ENCODE results near the gene RBMS3.

The RBMS3 gene

DNA sequence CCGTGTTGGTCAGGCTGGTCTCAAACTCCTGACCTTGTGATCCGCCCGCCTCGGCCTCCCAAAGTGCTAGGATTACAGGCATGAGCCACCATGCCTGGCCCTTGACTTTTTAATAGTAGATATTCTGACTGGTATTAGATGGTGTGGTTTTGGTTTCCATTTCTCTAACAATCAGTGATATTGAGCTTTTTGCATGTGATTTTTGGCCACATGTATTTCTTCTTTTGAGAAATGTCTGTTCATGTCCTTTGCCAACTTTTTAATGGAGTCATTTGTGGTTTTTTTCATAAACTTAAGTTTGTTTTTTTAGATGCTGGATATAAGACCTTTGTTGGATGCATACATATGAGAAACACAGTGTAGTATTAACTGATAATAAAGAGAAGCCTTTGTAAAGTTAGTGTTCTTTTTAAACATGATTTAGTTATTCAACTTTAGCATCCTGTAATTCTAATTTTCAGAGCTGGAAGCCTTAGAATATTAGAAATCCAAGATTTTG is 280.8 kb downstream of the RBMS3 start:
- no peak overlapping the region for H3K4me3 ChIP-seq (ENCODE audit: low read length)
- H3K9ac ChIP-seq (ENCODE audit: low read length): no peak overlapping the region
- H3K36me3 ChIP-seq (ENCODE audit: control insufficient read depth, insufficient read depth, low read length): no peaks in the 10 kb centered on the region
- no peaks in the 10 kb centered on the region for H3K4me1 ChIP-seq (ENCODE audit: control insufficient read depth, insufficient read depth, low read length)
- no peaks in the 10 kb centered on the region for H3K27me3 ChIP-seq (ENCODE audit: control insufficient read depth, insufficient read depth, low read length)
- H3K9me3 ChIP-seq (ENCODE audit: control insufficient read depth, low read length): no peaks in the 10 kb centered on the region

DNA sequence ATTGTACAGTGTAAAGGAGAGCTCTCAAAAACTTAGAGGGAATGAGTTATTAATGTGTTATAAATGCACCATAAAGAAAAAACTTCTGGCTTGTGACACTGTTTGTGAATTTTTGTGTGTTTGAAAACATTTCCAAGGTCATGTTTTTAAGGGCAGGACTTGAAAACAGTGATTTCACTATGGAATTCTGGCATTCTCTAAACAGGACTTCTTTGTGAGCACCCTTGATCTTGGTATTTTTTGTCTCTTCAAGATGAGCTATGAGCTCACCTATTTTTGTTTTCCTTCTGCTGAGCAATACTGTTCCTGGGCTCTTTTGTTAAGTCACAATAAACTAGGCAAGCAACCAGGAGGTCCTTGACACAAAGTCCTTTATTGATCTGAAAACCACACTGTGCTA is 284.4 kb downstream of the RBMS3 start:
- no peaks in the 10 kb centered on the region for H3K9me3 ChIP-seq (ENCODE audit: control insufficient read depth, low read length)

GRCh38 chr3:29567501-29567900 is 286.6 kb downstream of the RBMS3 start:
- H3K27me3 ChIP-seq (ENCODE audit: control insufficient read depth, insufficient read depth, low read length): no peaks in the 10 kb centered on the region
- no peak overlapping the region for H3K9ac ChIP-seq (ENCODE audit: low read length)
- no peak overlapping the region for H3K4me3 ChIP-seq (ENCODE audit: low read length)
- H3K9me3 ChIP-seq (ENCODE audit: control insufficient read depth, low read length): no peaks in the 10 kb centered on the region
- H3K36me3 ChIP-seq (ENCODE audit: control insufficient read depth, insufficient read depth, low read length): no peaks in the 10 kb centered on the region
- no peaks in the 10 kb centered on the region for H3K4me1 ChIP-seq (ENCODE audit: control insufficient read depth, insufficient read depth, low read length)

More for the DNA sequence above, 284.4 kb downstream of the RBMS3 start:
- H3K27me3 ChIP-seq (ENCODE audit: control insufficient read depth, insufficient read depth, low read length): no peaks in the 10 kb centered on the region
- no peaks in the 10 kb centered on the region for H3K4me1 ChIP-seq (ENCODE audit: control insufficient read depth, insufficient read depth, low read length)
- H3K4me3 ChIP-seq (ENCODE audit: low read length): no peak overlapping the region
- no peaks in the 10 kb centered on the region for H3K36me3 ChIP-seq (ENCODE audit: control insufficient read depth, insufficient read depth, low read length)
- H3K9ac ChIP-seq (ENCODE audit: low read length): no peak overlapping the region

DNA sequence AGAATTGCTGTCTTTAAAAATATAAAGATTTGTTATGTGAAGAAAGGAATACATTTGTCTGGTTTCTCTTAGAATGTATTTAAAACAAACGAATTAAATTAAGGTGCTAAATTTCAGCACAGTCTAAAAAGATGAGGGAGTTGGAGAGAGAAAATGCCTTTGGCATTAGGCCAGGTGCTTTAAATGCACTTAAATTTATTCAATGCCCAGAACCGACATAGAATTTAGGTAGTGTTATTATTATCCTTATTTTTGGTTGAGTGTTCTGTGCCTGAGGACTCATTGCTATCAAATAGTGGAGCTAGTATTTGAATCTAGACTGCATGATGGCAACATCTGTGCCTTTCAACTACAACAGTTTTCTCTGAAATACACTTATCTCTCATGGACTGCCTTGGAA is 287.5 kb downstream of the RBMS3 start:
- H3K4me3 ChIP-seq (ENCODE audit: low read length): no peak overlapping the region
- H3K9me3 ChIP-seq (ENCODE audit: control insufficient read depth, low read length): no peaks in the 10 kb centered on the region
- H3K4me1 ChIP-seq (ENCODE audit: control insufficient read depth, insufficient read depth, low read length): no peaks in the 10 kb centered on the region
- H3K9ac ChIP-seq (ENCODE audit: low read length): no peak overlapping the region
- no peaks in the 10 kb centered on the region for H3K36me3 ChIP-seq (ENCODE audit: control insufficient read depth, insufficient read depth, low read length)
- no peaks in the 10 kb centered on the region for H3K27me3 ChIP-seq (ENCODE audit: control insufficient read depth, insufficient read depth, low read length)

DNA sequence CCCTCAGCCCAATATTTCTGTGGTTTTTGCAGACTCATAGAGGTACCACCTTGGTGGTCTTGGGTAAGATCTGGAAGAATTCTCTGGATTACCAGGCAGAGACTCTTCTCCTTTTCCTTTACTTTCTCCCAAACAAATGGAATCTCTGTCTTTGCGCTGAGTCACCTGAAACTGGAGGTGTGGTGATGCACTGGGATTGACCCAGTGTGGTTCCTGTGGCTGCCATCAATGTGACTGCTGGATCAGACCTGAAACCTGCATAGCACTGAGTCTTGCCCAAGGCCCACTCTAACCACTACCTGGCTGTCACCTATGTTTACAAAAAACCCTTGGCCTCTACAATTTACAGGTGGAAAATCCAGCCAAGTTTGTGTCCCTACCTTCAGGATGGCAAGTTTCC is 295.3 kb downstream of the RBMS3 start:
- Histone ChIP-seq H3K36me3 (ENCODE audit: control insufficient read depth, insufficient read depth, low read length) (no peaks in the 10 kb centered on the region), H3K27me3 (ENCODE audit: control insufficient read depth, insufficient read depth, low read length) (no peaks in the 10 kb centered on the region), H3K4me3 (ENCODE audit: low read length) (no peak overlapping the region), H3K9me3 (ENCODE audit: control insufficient read depth, low read length) (no peaks in the 10 kb centered on the region), H3K9ac (ENCODE audit: low read length) (no peak overlapping the region), H3K4me1 (ENCODE audit: control insufficient read depth, insufficient read depth, low read length) (no peaks in the 10 kb centered on the region)

GRCh38 chr3:29576675-29577074 is 295.8 kb downstream of the RBMS3 start:
- no peak overlapping the region for H3K9ac ChIP-seq (ENCODE audit: low read length)
- H3K4me3 ChIP-seq (ENCODE audit: low read length): no peak overlapping the region

GRCh38 chr3:29577250-29577649 is 296.4 kb downstream of the RBMS3 start:
- H3K27me3 ChIP-seq (ENCODE audit: control insufficient read depth, insufficient read depth, low read length): no peaks in the 10 kb centered on the region
- no peak overlapping the region for H3K4me3 ChIP-seq (ENCODE audit: low read length)
- no peaks in the 10 kb centered on the region for H3K9me3 ChIP-seq (ENCODE audit: control insufficient read depth, low read length)
- no peaks in the 10 kb centered on the region for H3K4me1 ChIP-seq (ENCODE audit: control insufficient read depth, insufficient read depth, low read length)
- no peak overlapping the region for H3K9ac ChIP-seq (ENCODE audit: low read length)
- no peaks in the 10 kb centered on the region for H3K36me3 ChIP-seq (ENCODE audit: control insufficient read depth, insufficient read depth, low read length)

More at GRCh38 chr3:29576675-29577074, 295.8 kb downstream of the RBMS3 start:
- no peaks in the 10 kb centered on the region for H3K27me3 ChIP-seq (ENCODE audit: control insufficient read depth, insufficient read depth, low read length)
- H3K36me3 ChIP-seq (ENCODE audit: control insufficient read depth, insufficient read depth, low read length): no peaks in the 10 kb centered on the region
- no peaks in the 10 kb centered on the region for H3K4me1 ChIP-seq (ENCODE audit: control insufficient read depth, insufficient read depth, low read length)
- H3K9me3 ChIP-seq (ENCODE audit: control insufficient read depth, low read length): no peaks in the 10 kb centered on the region

DNA sequence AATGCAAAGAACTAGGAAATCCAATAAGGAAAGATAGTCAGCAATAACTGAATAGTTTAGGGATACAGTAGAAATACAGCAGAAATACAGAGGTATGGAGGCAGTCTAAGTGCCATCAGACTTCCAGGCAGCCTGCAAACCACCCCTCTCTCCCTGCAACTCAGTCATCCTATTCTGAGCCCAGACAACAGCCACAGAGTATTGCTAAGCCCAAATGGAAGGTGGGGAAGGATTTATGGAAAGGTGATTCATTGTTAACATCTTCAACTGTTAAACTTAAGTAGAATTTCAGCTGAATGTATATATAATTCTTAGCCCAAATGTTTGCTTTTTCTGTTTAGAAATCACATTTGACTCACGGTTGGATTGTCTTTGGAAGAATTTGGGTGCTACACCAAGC is 300.4 kb downstream of the RBMS3 start:
- H3K4me3 ChIP-seq (ENCODE audit: low read length): no peak overlapping the region
- no peaks in the 10 kb centered on the region for H3K27me3 ChIP-seq (ENCODE audit: control insufficient read depth, insufficient read depth, low read length)
- no peaks in the 10 kb centered on the region for H3K4me1 ChIP-seq (ENCODE audit: control insufficient read depth, insufficient read depth, low read length)
- H3K9ac ChIP-seq (ENCODE audit: low read length): no peak overlapping the region
- H3K9me3 ChIP-seq (ENCODE audit: control insufficient read depth, low read length): no peaks in the 10 kb centered on the region
- no peaks in the 10 kb centered on the region for H3K36me3 ChIP-seq (ENCODE audit: control insufficient read depth, insufficient read depth, low read length)

DNA sequence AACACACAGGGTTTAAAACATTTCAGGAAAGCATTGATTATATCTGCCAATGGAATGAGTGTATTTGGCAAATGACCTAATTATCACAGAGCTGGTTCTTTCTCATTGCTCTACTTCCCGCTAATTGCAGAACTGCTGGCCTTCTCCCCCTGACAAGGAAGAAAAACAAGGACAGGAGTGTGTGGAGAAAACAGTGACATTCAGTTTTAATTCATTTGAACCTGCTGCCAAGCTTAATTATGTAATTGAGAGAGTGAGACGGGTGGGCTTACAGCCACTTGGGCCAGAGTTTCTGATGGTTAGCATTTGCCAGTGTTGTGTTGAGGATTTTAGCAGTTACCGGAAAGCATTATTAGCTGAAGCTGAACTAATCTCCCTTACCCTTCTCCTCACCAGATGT is 301.4 kb downstream of the RBMS3 start:
- Histone ChIP-seq H3K9ac (ENCODE audit: low read length) (no peak overlapping the region), H3K9me3 (ENCODE audit: control insufficient read depth, low read length) (no peaks in the 10 kb centered on the region), H3K27me3 (ENCODE audit: control insufficient read depth, insufficient read depth, low read length) (no peaks in the 10 kb centered on the region), H3K4me3 (ENCODE audit: low read length) (no peak overlapping the region), H3K36me3 (ENCODE audit: control insufficient read depth, insufficient read depth, low read length) (no peaks in the 10 kb centered on the region), H3K4me1 (ENCODE audit: control insufficient read depth, insufficient read depth, low read length) (no peaks in the 10 kb centered on the region)

DNA sequence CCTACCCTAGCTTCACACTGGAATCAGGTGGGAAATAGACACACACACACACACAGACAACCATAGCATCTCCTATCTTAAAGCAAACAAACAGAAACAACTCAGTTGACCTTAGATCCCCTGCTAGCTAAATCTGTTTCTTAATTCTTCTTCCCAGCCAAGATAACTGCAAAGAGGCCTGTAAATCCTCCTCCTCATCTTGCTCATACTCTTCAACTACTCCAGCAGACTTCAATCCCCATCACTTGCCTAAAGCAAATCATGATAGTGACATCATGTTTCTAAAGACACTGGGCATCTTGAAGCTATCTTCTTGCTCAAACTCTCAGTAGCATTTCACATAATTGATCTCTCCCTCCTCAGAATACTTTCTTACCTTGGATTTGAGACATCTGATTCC is 303.0 kb downstream of the RBMS3 start:
- no peak overlapping the region for H3K9ac ChIP-seq (ENCODE audit: low read length)
- no peaks in the 10 kb centered on the region for H3K4me1 ChIP-seq (ENCODE audit: control insufficient read depth, insufficient read depth, low read length)
- H3K27me3 ChIP-seq (ENCODE audit: control insufficient read depth, insufficient read depth, low read length): no peaks in the 10 kb centered on the region
- H3K36me3 ChIP-seq (ENCODE audit: control insufficient read depth, insufficient read depth, low read length): no peaks in the 10 kb centered on the region
- H3K9me3 ChIP-seq (ENCODE audit: control insufficient read depth, low read length): no peaks in the 10 kb centered on the region
- H3K4me3 ChIP-seq (ENCODE audit: low read length): no peak overlapping the region

DNA sequence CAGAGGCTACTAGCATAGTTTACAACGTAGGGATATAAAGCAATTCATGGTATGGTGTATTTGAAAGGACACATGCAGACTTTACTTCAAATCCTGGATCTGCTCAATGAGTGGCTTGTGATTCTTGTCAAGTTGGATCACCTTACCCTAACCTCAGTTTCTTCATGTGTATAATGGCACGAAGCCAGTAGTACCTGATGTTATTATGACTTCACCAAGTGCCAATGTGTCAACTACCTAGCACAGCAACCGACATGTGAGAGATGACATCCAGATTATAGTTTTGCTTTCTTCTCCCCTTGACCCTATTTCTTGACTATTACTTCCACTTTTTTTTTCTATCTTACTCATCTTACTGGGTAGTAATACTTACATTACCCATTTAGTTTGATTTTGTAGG is 304.5 kb downstream of the RBMS3 start:
- Histone ChIP-seq H3K36me3 (ENCODE audit: control insufficient read depth, insufficient read depth, low read length) (no peaks in the 10 kb centered on the region), H3K4me3 (ENCODE audit: low read length) (no peak overlapping the region), H3K27me3 (ENCODE audit: control insufficient read depth, insufficient read depth, low read length) (no peaks in the 10 kb centered on the region), H3K4me1 (ENCODE audit: control insufficient read depth, insufficient read depth, low read length) (no peaks in the 10 kb centered on the region), H3K9ac (ENCODE audit: low read length) (no peak overlapping the region), H3K9me3 (ENCODE audit: control insufficient read depth, low read length) (no peaks in the 10 kb centered on the region)

GRCh38 chr3:29587340-29587739 is 306.5 kb downstream of the RBMS3 start:
- Histone ChIP-seq H3K27me3 (ENCODE audit: control insufficient read depth, insufficient read depth, low read length) (no peaks in the 10 kb centered on the region), H3K4me3 (ENCODE audit: low read length) (no peak overlapping the region), H3K9ac (ENCODE audit: low read length) (no peak overlapping the region), H3K4me1 (ENCODE audit: control insufficient read depth, insufficient read depth, low read length) (no peaks in the 10 kb centered on the region), H3K36me3 (ENCODE audit: control insufficient read depth, insufficient read depth, low read length) (no peaks in the 10 kb centered on the region), H3K9me3 (ENCODE audit: control insufficient read depth, low read length) (no peaks in the 10 kb centered on the region)

GRCh38 chr3:29590012-29590411 is 309.1 kb downstream of the RBMS3 start:
- H3K27me3 ChIP-seq (ENCODE audit: control insufficient read depth, insufficient read depth, low read length): no peaks in the 10 kb centered on the region
- H3K9me3 ChIP-seq (ENCODE audit: control insufficient read depth, low read length): no peaks in the 10 kb centered on the region
- H3K4me3 ChIP-seq (ENCODE audit: low read length): no peak overlapping the region
- H3K9ac ChIP-seq (ENCODE audit: low read length): no peak overlapping the region
- no peaks in the 10 kb centered on the region for H3K36me3 ChIP-seq (ENCODE audit: control insufficient read depth, insufficient read depth, low read length)
- no peaks in the 10 kb centered on the region for H3K4me1 ChIP-seq (ENCODE audit: control insufficient read depth, insufficient read depth, low read length)

Data from mucosa of stomach (tissue), 1 donor.